Esophagus squamous epithelium (tissue), 5 donors: ENCODE results near the gene TGFB1. TPM values are rescaled to one million over a fixed set of nuclear protein-coding genes. Genes with fewer than 3 reads are reported as not detected.
"Not testable (repeated sequence)": the region's sequence is repeated elsewhere in the genome, so short reads cannot be mapped to it uniquely, and the experiment has no call there.

Experiments
- DNase-seq: peaks from one replicate; lab custom pipeline; 2025; lab: John Stamatoyannopoulos, UW
- H3K27ac ChIP-seq, 4 donors: fragments of 200-600 bp; sonication (generic); one replicate each; pipeline ENCODE4 v1.5.1; 2016 to 2019; ENCODE audit warnings: mild to moderate bottlenecking in 1 of 4
- H3K27me3 ChIP-seq, 4 donors: fragments of 200-600 bp; sonication (generic); 1 replicate in 3 of 4; 2 replicates in 1 of 4; pipeline versions ENCODE4 v1.5.1 to v1.6.0; 2017 to 2021; ENCODE audit warnings: antibody characterized with exemption in 1 of 4
- H3K36me3 ChIP-seq, 3 donors: fragments of 200-600 bp; sonication (generic); one replicate each; pipeline ENCODE4 v1.5.1; 2016 to 2019
- H3K4me1 ChIP-seq, 3 donors: fragments of 200-600 bp; sonication (generic); one replicate each; pipeline ENCODE4 v1.5.1; 2017 to 2019
- H3K4me3 ChIP-seq, 4 donors: fragments of 200-600 bp; sonication (generic); 1 replicate in 3 of 4; 2 replicates in 1 of 4; pipeline ENCODE4 v1.5.1; 2016 to 2019; ENCODE audit warnings: mild to moderate bottlenecking in 2 of 4, moderate library complexity in 1 of 4
- H3K9me3 ChIP-seq, 3 donors: fragments of 200-600 bp; sonication (generic); one replicate each; pipeline ENCODE4 v1.5.1; 2016 to 2019
- CTCF ChIP-seq, 6 experiments: fragments of 450-650 bp in 4 of 6; fragments of 200-600 bp in 2 of 6; sonication (generic) in 2 of 6; IDR thresholded peaks; one replicate each; pipeline ENCODE4 v1.5.1; 2016 to 2019; ENCODE audit warnings: antibody characterized with exemption in 6 of 6, mild to moderate bottlenecking in 4 of 6, moderate library complexity in 4 of 6
- POLR2A ChIP-seq, 4 donors: fragments of 450-650 bp; IDR thresholded peaks; one replicate each; pipeline ENCODE4 v1.6.1; 2017; ENCODE audit warnings: antibody characterized with exemption in 4 of 4, mild to moderate bottlenecking in 4 of 4, moderate library complexity in 3 of 4
- WGBS, 2 donors: methylation state at CpG; one replicate each; pipeline ENCODE4 v1.1.5; 2018; 5-methylcytosine and 5-hydroxymethylcytosine counted together
- intact Hi-C: fragments of 100-400 bp; cut with DNase I; formaldehyde crosslinking; loops from one replicate; pipeline ENCODE4 v1.15.0; 2022
- total RNA-seq, 4 donors: library from RNA; depleted of rRNA; stranded (reverse); fragments of >200 nt; gene quantifications; one replicate each; pipeline ENCODE4 v1.1.0, GENCODE V29; 2016
- donor health status: DM: yes; HTN: yes; CAD: no.

The TGFB1 gene
- total RNA-seq, 4 donors from 2014 or later, result 13.6 to 36.2 (median 31.9) TPM

- DNase-seq, result no peak
- no peaks in the 10 kb centered on the region for H3K9me3 ChIP-seq
- peaks cover 4 to 23% (median 9%) of the 10 kb centered on the region in 3 donors for H3K4me1 ChIP-seq
- H3K36me3 ChIP-seq, result peaks cover 6 to 58% (median 16%) of the 10 kb centered on the region in 3 donors
- no peak for TF ChIP-seq POLR2A (IDR thresholded peaks at IDR 0.05)
- no peak for TF ChIP-seq CTCF (IDR thresholded peaks at IDR 0.05)
- no peak overlapping the region for H3K4me3 ChIP-seq
- H3K27ac ChIP-seq, result no peak overlapping the region
- intact Hi-C loops, result no loop called here
- H3K27me3 ChIP-seq, result no peaks in the 10 kb centered on the region
- WGBS, 2 donors, result 89% methylated on average over 9 to 12 of the region's 12 CpGs
Observed at GRCh38 chr19:41392775-41393174, 39.1 kb upstream of the TGFB1 start.

- no peak overlapping the region for H3K27ac ChIP-seq
- H3K9me3 ChIP-seq, result no peaks in the 10 kb centered on the region
- no peak for DNase-seq
- H3K4me1 ChIP-seq, result peaks cover 0 to 27% (median 12%) of the 10 kb centered on the region in 3 donors
- no peak for TF ChIP-seq CTCF (IDR thresholded peaks at IDR 0.05)
- no peak for TF ChIP-seq POLR2A (IDR thresholded peaks at IDR 0.05)
- 86 to 91% methylated on average over 11 of the region's 11 CpGs for WGBS, 2 donors
- H3K36me3 ChIP-seq, result peaks cover 6 to 60% (median 16%) of the 10 kb centered on the region in 3 donors
- H3K27me3 ChIP-seq, result no peaks in the 10 kb centered on the region
- intact Hi-C loops, result no loop called here
- H3K4me3 ChIP-seq, result no peak overlapping the region
Observed at GRCh38 chr19:41391618-41392017, 37.9 kb upstream of the TGFB1 start.

GRCh38 chr19:41386442-41386841, 32.7 kb upstream of the TGFB1 start:
- no peak for DNase-seq
- WGBS, 2 donors, result 34 to 45% methylated on average over 6 to 12 of the region's 13 CpGs
- Histone ChIP-seq H3K27ac (peak overlapping the region; percentile 25 to 66 (median 62)), H3K27me3 (no peaks in the 10 kb centered on the region), H3K9me3 (no peaks in the 10 kb centered on the region), H3K4me3 (no peak overlapping the region), H3K36me3 (peaks cover under 1 to 87% (median 13%) of the 10 kb centered on the region in 3 donors), H3K4me1 (peaks cover 0 to 21% (median 12%) of the 10 kb centered on the region in 3 donors)
- TF ChIP-seq POLR2A (IDR thresholded peaks at IDR 0.05) (no peak), CTCF (IDR thresholded peaks at IDR 0.05) (no peak)
- intact Hi-C loops, result no loop called here

- 71 to 82% methylated on average over 5 of the region's 5 CpGs for WGBS, 2 donors
- no peaks in the 10 kb centered on the region for H3K9me3 ChIP-seq
- intact Hi-C loops, result no loop called here
- no peaks in the 10 kb centered on the region for H3K27me3 ChIP-seq
- H3K4me3 ChIP-seq, result no peak overlapping the region
- H3K27ac ChIP-seq, result no peak overlapping the region
- H3K36me3 ChIP-seq, result peaks cover 0 to 68% (median 0%) of the 10 kb centered on the region in 3 donors
- TF ChIP-seq POLR2A (IDR thresholded peaks at IDR 0.05) (no peak), CTCF (IDR thresholded peaks at IDR 0.05) (no peak)
- DNase-seq, result no peak
- peaks cover 0 to 34% (median 15%) of the 10 kb centered on the region in 3 donors for H3K4me1 ChIP-seq
Observed at GRCh38 chr19:41384351-41384750, 30.6 kb upstream of the TGFB1 start.

GRCh38 chr19:41381536-41381935, 27.8 kb upstream of the TGFB1 start:
- H3K4me1 ChIP-seq, result peaks cover 7 to 46% (median 18%) of the 10 kb centered on the region in 3 donors
- WGBS, 2 donors, result 75 to 98% methylated on average over 3 to 8 of the region's 8 CpGs
- H3K9me3 ChIP-seq, intact Hi-C loops, H3K27ac ChIP-seq, DNase-seq, H3K4me3 ChIP-seq, H3K27me3 ChIP-seq: not testable (repeated sequence)
- peaks cover 0 to 50% (median 0%) of the 10 kb centered on the region in 3 donors for H3K36me3 ChIP-seq
